ENCODE measurements around the gene BATF.

DNA sequence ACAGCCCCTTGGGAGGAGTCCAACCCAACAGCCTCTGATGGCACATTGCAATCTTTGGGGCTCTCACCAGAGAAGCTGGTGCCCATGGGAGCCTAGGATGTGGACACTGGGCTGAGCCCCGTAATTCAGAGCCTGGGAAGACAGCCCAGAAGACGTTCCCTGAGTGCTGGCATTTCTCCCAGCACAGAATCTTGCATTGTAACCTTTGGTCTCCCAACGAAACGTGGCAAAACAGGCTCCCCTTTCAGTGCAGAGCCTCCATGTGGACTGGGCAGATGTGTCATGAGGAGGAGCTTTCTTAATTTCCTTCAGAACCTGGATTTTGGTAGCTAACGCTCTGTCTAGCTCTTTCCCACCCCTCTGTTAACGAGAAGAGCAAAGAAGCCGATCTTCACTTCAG, 26.3 kb downstream of the BATF start:
- no peak for TF ChIP-seq EZH2phosphoT487 (IDR thresholded peaks at IDR 0.05; ENCODE audit: low read length)
- no peak for TF ChIP-seq EZH2 (optimal IDR thresholded peaks at IDR 0.05; ENCODE audit: low read depth, low read length)
- TF ChIP-seq, protein P1, sequence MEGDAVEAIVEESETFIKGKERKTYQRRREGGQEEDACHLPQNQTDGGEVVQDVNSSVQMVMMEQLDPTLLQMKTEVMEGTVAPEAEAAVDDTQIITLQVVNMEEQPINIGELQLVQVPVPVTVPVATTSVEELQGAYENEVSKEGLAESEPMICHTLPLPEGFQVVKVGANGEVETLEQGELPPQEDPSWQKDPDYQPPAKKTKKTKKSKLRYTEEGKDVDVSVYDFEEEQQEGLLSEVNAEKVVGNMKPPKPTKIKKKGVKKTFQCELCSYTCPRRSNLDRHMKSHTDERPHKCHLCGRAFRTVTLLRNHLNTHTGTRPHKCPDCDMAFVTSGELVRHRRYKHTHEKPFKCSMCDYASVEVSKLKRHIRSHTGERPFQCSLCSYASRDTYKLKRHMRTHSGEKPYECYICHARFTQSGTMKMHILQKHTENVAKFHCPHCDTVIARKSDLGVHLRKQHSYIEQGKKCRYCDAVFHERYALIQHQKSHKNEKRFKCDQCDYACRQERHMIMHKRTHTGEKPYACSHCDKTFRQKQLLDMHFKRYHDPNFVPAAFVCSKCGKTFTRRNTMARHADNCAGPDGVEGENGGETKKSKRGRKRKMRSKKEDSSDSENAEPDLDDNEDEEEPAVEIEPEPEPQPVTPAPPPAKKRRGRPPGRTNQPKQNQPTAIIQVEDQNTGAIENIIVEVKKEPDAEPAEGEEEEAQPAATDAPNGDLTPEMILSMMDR (IDR thresholded peaks at IDR 0.05; ENCODE audit: low read length), result no peak

Data from MM.1S (cell line).